ENCODE data around the gene OBSL1.

DNA sequence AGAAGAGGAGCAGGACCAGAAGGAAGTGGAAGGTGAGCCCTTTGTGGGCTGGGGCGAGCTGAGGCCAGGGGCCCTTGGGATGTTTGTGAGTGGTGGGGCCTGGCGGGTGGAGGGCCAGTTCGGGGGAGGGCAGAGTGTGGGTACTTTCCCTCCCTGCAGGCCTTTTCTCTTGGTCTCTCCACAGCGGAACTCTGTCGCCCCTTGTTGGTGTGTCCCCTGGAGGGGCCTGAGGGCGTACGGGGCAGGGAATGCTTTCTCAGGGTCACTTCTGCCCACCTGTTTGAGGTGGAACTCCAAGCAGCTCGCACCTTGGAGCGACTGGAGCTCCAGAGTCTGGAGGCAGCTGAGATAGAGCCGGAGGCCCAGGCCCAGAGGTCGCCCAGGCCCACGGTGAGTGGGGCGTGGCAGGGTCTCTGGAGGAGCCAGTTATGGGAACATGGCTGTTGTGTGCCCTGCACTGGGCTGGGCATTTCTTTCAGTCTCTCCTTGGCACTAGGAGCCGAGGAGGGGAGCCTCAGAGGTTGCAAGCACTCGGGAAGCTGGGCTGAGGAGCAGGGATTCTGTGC, 37.1 kb upstream of the OBSL1 start:
- TF ChIP-seq CTCF (conservative IDR thresholded peaks at IDR 0.05; ENCODE audit: low read length) (no peak), EZH2phosphoT487 (IDR thresholded peaks at IDR 0.05; ENCODE audit: borderline replicate concordance) (no peak)
